T follicular helper cell (primary cell): Measurements from ENCODE around the gene PIGK.
"Not testable (repeated sequence)": the region's sequence is repeated elsewhere in the genome, so short reads cannot be mapped to it uniquely, and the experiment has no call there.

Experiments used
- DNase-seq: peaks from one replicate; pipeline ENCODE4 v3.0.0-alpha.2; 2020; ENCODE audit warnings: low read depth
- total RNA-seq, 2 experiments: gene quantifications; one replicate each; lab custom pipeline; 2026; lab: John Stamatoyannopoulos, UW

The PIGK gene
- 32.8 to 36.9 reads per million in 2 experiments for total RNA-seq

- DNase-seq, result peak; percentile 80
Measured at GRCh38 chr1:77219166-77219887, at the start of gene PIGK. TSS of gene PIGK (minus strand) at chr1:77219430. CDS start at chr1:77219402, 28 bp downstream.

- DNase-seq, result no peak
Measured at GRCh38 chr1:77267035-77267434, 47.8 kb upstream of the PIGK start.

GRCh38 chr1:77265180-77265579 lies 46.0 kb upstream of the PIGK start:
- DNase-seq, result no peak

- no peak for DNase-seq
Measured at GRCh38 chr1:77263708-77264107, 44.5 kb upstream of the PIGK start.

- no peak for DNase-seq
Measured at GRCh38 chr1:77253211-77253610, 34.0 kb upstream of the PIGK start.

GRCh38 chr1:77250126-77250525 lies 30.9 kb upstream of the PIGK start:
- no peak for DNase-seq

- no peak for DNase-seq
Measured at GRCh38 chr1:77245830-77246229, 26.6 kb upstream of the PIGK start.

- DNase-seq, result no peak
Measured at GRCh38 chr1:77239311-77239710, 20.1 kb upstream of the PIGK start.

GRCh38 chr1:77238462-77238861 lies 19.2 kb upstream of the PIGK start:
- DNase-seq, result no peak

- no peak for DNase-seq
Measured at GRCh38 chr1:77234943-77235342, 15.7 kb upstream of the PIGK start.

- DNase-seq, result no peak
Measured at GRCh38 chr1:77234096-77234495, 14.9 kb upstream of the PIGK start.

GRCh38 chr1:77232829-77233228 lies 13.6 kb upstream of the PIGK start:
- no peak for DNase-seq

- DNase-seq, result no peak
Measured at GRCh38 chr1:77230051-77230450, 10.8 kb upstream of the PIGK start.

GRCh38 chr1:77228836-77229235 lies 9.6 kb upstream of the PIGK start:
- DNase-seq, result no peak

GRCh38 chr1:77227381-77227780 lies 8.2 kb upstream of the PIGK start:
- no peak for DNase-seq

- no peak for DNase-seq
Measured at GRCh38 chr1:77222496-77222895, 3.3 kb upstream of the PIGK start.

GRCh38 chr1:77220687-77221463 lies 1.6 kb upstream of the PIGK start:
- DNase-seq, result no peak

- DNase-seq, result no peak
Measured at GRCh38 chr1:77218477-77219165, 609 bp downstream of the PIGK start.

- not testable (repeated sequence) for DNase-seq
Measured at GRCh38 chr1:77204043-77204442, 15.2 kb downstream of the PIGK start.

- DNase-seq, result no peak
Measured at GRCh38 chr1:77202751-77203150, 16.5 kb downstream of the PIGK start.

- DNase-seq, result no peak
Measured at GRCh38 chr1:77200806-77201205, 18.4 kb downstream of the PIGK start.

GRCh38 chr1:77200293-77200692 lies 18.9 kb downstream of the PIGK start:
- no peak for DNase-seq

- DNase-seq, result no peak
Measured at GRCh38 chr1:77197351-77197750, 21.9 kb downstream of the PIGK start.
